ENCODE data around the gene RNF8.
"Not testable (repeated sequence)": the region's sequence is repeated elsewhere in the genome, so short reads cannot be mapped to it uniquely, and the experiment has no call there.

RNF8 gene

GRCh38 chr6:37321516-37322415 is 32.0 kb upstream of the RNF8 start:
- DNase-seq: no peak

- DNase-seq: no peak
Measured at GRCh38 chr6:37323580-37323979, 30.2 kb upstream of the RNF8 start.

- no peak for DNase-seq
Measured at GRCh38 chr6:37324131-37325033, 29.4 kb upstream of the RNF8 start.

- not testable (repeated sequence) for DNase-seq
Measured at GRCh38 chr6:37330345-37330744, 23.4 kb upstream of the RNF8 start.

- no peak for DNase-seq
Measured at GRCh38 chr6:37331047-37331446, 22.7 kb upstream of the RNF8 start.

GRCh38 chr6:37332894-37333293 is 20.9 kb upstream of the RNF8 start:
- no peak for DNase-seq

GRCh38 chr6:37334047-37334446 is 19.7 kb upstream of the RNF8 start:
- no peak for DNase-seq

- not testable (repeated sequence) for DNase-seq
Measured at GRCh38 chr6:37338317-37338716, 15.5 kb upstream of the RNF8 start.

- no peak for DNase-seq
Measured at GRCh38 chr6:37338745-37339255, 15.0 kb upstream of the RNF8 start.

- DNase-seq: no peak
Measured at GRCh38 chr6:37339741-37340638, 13.8 kb upstream of the RNF8 start.

GRCh38 chr6:37340639-37340943 is 13.2 kb upstream of the RNF8 start:
- no peak for DNase-seq

- no peak for DNase-seq
Measured at GRCh38 chr6:37343248-37343647, 10.5 kb upstream of the RNF8 start.

- no peak for DNase-seq
Measured at GRCh38 chr6:37344308-37344707, 9.5 kb upstream of the RNF8 start.

- not testable (repeated sequence) for DNase-seq
Measured at GRCh38 chr6:37345804-37346203, 8.0 kb upstream of the RNF8 start.

- no peak for DNase-seq
Measured at GRCh38 chr6:37347177-37347576, 6.6 kb upstream of the RNF8 start.

GRCh38 chr6:37347670-37348111 is 6.1 kb upstream of the RNF8 start:
- no peak for DNase-seq

GRCh38 chr6:37351027-37351426 is 2.8 kb upstream of the RNF8 start:
- no peak for DNase-seq

GRCh38 chr6:37352384-37352783 is 1.4 kb upstream of the RNF8 start:
- DNase-seq: no peak

- peak; percentile 17 for DNase-seq
Measured at GRCh38 chr6:37354526-37355384, 972 bp downstream of the RNF8 start.

- DNase-seq: no peak
Measured at GRCh38 chr6:37357288-37357687, 3.5 kb downstream of the RNF8 start.

- DNase-seq: no peak
Measured at GRCh38 chr6:37357860-37358259, 4.1 kb downstream of the RNF8 start.

GRCh38 chr6:37359039-37359438 is 5.3 kb downstream of the RNF8 start:
- DNase-seq: no peak
